B cell (primary cell): ENCODE data around the gene NCDN.

ENCODE experiments used
- EZH2 ChIP-seq: IDR thresholded peaks from 2 replicates; pipeline ENCODE4 v1.6.1; 2012; ENCODE audit warnings: borderline replicate concordance, low read depth, mild to moderate bottlenecking, moderate library complexity, low read length; ENCODE audit not compliant: insufficient read depth, poor library complexity, severe bottlenecking
- TF ChIP-seq, protein P1 (sequence below): fragments of 200-600 bp; IDR thresholded peaks from one replicate; pipeline ENCODE4 v1.8.0; 2022; ENCODE audit warnings: antibody characterized with exemption, mild to moderate bottlenecking

DNA sequence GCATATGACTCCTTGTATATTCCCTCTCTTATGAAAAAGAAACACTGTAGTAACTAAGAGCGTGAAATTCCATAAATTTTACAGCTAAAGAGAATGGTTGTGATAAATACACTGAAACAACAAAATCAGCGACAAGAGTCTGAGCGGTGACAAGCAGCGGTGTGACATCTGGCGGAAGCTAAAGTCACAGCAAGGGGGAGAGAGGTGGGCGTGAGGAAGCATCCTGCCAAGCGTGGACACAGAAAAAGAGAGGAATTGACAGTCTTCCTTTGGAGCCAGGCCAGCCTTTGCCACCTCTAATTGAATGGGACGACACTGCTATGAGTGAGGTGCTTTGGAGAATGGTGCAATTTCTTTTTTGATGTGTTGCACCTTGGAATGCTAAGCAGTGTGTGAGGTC, 57.8 kb downstream of the NCDN start:
- TF ChIP-seq, protein P1, sequence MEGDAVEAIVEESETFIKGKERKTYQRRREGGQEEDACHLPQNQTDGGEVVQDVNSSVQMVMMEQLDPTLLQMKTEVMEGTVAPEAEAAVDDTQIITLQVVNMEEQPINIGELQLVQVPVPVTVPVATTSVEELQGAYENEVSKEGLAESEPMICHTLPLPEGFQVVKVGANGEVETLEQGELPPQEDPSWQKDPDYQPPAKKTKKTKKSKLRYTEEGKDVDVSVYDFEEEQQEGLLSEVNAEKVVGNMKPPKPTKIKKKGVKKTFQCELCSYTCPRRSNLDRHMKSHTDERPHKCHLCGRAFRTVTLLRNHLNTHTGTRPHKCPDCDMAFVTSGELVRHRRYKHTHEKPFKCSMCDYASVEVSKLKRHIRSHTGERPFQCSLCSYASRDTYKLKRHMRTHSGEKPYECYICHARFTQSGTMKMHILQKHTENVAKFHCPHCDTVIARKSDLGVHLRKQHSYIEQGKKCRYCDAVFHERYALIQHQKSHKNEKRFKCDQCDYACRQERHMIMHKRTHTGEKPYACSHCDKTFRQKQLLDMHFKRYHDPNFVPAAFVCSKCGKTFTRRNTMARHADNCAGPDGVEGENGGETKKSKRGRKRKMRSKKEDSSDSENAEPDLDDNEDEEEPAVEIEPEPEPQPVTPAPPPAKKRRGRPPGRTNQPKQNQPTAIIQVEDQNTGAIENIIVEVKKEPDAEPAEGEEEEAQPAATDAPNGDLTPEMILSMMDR, result no peak
- no peak for TF ChIP-seq EZH2
